Measurements from ENCODE around the gene FBH1.
"Not testable (repeated sequence)": the region's sequence is repeated elsewhere in the genome, so short reads cannot be mapped to it uniquely, and the experiment has no call there.

Gene FBH1

GRCh38 chr10:5951167-5951711 lies 61.2 kb downstream of the FBH1 start:
- Mint-ChIP-seq H3K9me3 (no peaks in the 10 kb centered on the region), H3K4me1 (peaks cover 6% of the 10 kb centered on the region), H3K27ac (no peak overlapping the region), H3K27me3 (no peaks in the 10 kb centered on the region), H3K4me3 (no peak overlapping the region)
- DNase-seq (no peak), ATAC-seq (no peak)

DNA sequence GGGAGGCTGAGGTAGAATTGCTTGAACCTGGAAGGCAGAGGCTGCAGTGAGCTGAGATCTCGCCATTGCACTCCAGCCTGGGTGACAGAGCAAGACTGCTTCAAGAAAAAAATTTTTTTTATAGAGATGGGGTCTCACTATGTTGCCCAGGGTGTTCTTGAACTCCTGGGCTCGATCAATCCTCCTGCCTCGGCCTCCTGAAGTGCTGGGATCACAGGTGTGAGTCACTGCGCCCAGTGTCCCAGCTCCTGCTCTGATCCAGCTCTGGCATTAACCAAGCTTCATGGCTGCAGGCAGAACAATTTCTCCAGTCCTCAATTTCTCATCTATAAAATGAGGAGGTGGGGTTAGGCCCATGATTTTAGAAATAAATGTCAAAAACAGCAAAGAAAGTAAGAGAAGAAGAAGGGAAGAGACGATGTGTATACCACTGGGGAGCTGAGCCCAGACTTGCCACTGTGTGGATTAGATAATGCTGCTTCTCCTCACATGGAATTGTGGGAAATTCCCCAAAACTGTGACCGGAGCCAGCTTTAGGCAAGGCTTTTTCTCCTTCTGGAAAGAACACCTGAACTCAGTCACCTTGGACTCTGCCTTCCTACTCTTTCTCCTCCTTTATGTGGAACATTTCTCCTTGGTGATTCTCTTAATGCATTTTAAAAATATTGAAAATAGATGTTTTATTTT lies 61.8 kb downstream of the FBH1 start:
- no peak for ATAC-seq
- H3K27me3 Mint-ChIP-seq = no peaks in the 10 kb centered on the region
- no peaks in the 10 kb centered on the region for H3K9me3 Mint-ChIP-seq
- no peak overlapping the region for H3K27ac Mint-ChIP-seq
- peaks cover 6% of the 10 kb centered on the region for H3K4me1 Mint-ChIP-seq
- DNase-seq = no peak
- H3K4me3 Mint-ChIP-seq = no peak overlapping the region

- Mint-ChIP-seq H3K9me3 (no peaks in the 10 kb centered on the region), H3K27ac (no peak overlapping the region), H3K4me3 (no peak overlapping the region), H3K27me3 (no peaks in the 10 kb centered on the region), H3K4me1 (peaks cover 6% of the 10 kb centered on the region)
- DNase-seq (no peak), ATAC-seq (no peak)
Observed at GRCh38 chr10:5952731-5953385, 62.8 kb downstream of the FBH1 start.

- DNase-seq (no peak), ATAC-seq (no peak)
- Mint-ChIP-seq H3K4me3 (no peak overlapping the region), H3K9me3 (no peaks in the 10 kb centered on the region), H3K27ac (no peak overlapping the region), H3K4me1 (peaks cover 6% of the 10 kb centered on the region), H3K27me3 (no peaks in the 10 kb centered on the region)
Observed at GRCh38 chr10:5953676-5954075, 63.6 kb downstream of the FBH1 start.

GRCh38 chr10:5956146-5956936 lies 66.3 kb downstream of the FBH1 start:
- no peaks in the 10 kb centered on the region for H3K9me3 Mint-ChIP-seq
- H3K27ac Mint-ChIP-seq = peak overlapping the region; percentile 19 to 27
- no peak for ATAC-seq
- no peaks in the 10 kb centered on the region for H3K4me1 Mint-ChIP-seq
- no peak for DNase-seq
- H3K27me3 Mint-ChIP-seq = no peaks in the 10 kb centered on the region
- H3K4me3 Mint-ChIP-seq = no peak overlapping the region

DNA sequence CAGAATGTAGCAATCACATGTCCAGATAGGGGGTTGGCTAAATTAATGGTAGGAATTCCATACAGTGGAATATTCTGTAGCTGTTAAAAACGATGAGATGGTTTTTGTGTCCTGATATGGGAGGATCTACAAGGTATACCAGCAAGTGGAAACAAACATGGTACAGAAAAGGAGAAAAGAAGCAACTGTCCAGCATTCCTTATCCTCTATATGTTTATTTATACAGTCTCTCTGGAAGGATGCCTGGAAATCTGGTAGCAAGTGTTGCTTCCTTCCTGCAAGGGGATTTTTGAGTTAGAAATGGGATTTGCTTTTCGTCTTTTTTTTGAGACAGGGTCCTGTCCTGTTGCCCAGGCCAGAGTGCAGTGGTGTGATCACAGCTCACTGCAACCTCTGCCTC lies 68.0 kb downstream of the FBH1 start:
- Mint-ChIP-seq H3K27ac (no peak overlapping the region), H3K9me3 (no peaks in the 10 kb centered on the region), H3K4me3 (no peak overlapping the region), H3K27me3 (no peaks in the 10 kb centered on the region), H3K4me1 (no peaks in the 10 kb centered on the region)
- DNase-seq (no peak), ATAC-seq (no peak)

DNA sequence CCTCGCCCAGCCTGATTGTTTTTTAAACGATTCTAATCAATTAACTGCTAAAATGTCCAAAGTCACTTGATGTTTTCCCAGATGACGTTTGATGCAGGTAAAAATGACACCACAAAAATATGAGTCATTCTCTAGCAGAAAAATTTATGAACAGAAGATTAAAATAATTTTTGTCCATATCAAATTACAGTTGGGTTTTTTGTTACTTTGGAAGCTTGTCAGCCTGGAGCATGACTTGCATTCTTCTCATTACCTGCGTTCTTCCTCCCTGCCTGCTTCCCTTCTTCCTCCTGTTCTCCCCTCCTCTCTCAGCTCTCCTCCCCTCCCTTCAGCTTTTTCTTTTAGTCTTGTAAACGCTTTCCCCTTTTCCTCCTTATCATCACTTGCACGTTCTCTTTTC lies 68.6 kb downstream of the FBH1 start:
- Mint-ChIP-seq H3K9me3 (no peaks in the 10 kb centered on the region), H3K27me3 (no peaks in the 10 kb centered on the region), H3K4me1 (no peaks in the 10 kb centered on the region), H3K4me3 (no peak overlapping the region), H3K27ac (peak overlapping the region in 1 of 2 donors; percentile 74)
- DNase-seq (no peak), ATAC-seq (no peak)

DNA sequence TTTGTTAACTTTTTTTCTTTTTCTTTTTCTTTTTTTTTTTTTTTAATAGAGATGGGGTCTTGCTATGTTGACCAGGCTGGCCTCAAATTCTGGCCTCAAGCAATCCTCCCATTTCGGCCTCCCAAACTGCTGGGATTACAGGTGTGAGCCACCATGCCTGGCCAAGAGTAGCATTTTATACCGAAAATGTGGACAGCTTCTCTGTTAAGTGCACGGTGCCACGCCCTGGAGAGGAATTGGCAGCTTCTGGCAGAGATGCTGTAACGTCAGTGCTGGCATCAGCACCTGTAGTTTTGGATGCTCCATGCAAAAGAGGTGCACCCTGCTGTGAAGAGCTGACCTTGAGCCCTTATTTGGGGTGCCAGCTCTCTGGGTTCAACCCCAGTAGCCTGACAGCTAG lies 69.1 kb downstream of the FBH1 start:
- Mint-ChIP-seq H3K4me3 (no peak overlapping the region), H3K27ac (no peak overlapping the region), H3K27me3 (no peaks in the 10 kb centered on the region), H3K4me1 (no peaks in the 10 kb centered on the region), H3K9me3 (no peaks in the 10 kb centered on the region)
- no peak for ATAC-seq
- no peak for DNase-seq

DNA sequence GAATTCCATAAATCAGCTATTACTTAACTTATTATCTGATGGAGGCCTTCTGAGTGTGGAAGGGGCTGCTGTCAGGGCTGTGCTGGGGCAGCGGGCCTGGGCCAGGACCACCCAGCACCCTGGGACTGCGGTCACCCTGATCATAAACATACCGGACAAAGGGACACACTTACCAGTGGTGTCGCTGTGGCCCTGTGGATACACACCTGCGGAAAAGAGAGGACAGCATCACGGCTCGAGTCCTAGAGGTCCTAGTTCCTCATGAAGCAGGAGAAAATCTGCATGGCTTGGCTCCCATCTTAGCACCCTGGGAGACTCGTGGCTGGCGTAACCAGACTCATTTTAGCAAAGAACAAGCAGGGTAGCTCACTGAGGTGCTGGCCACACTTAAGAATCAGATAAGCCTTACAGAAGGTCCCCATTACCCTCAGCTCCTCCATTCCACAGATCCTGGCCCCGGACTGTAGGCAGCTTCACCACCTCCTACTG lies 69.6 kb downstream of the FBH1 start:
- no peak overlapping the region for H3K4me3 Mint-ChIP-seq
- H3K9me3 Mint-ChIP-seq = no peaks in the 10 kb centered on the region
- no peaks in the 10 kb centered on the region for H3K4me1 Mint-ChIP-seq
- no peaks in the 10 kb centered on the region for H3K27me3 Mint-ChIP-seq
- DNase-seq = no peak
- no peak for ATAC-seq
- peak overlapping the region in 1 of 2 donors; percentile 30 for H3K27ac Mint-ChIP-seq

- no peak overlapping the region for H3K4me3 Mint-ChIP-seq
- DNase-seq (no peak), ATAC-seq (no peak)
- H3K4me1 Mint-ChIP-seq = no peaks in the 10 kb centered on the region
- no peak overlapping the region for H3K27ac Mint-ChIP-seq
- no peaks in the 10 kb centered on the region for H3K9me3 Mint-ChIP-seq
- H3K27me3 Mint-ChIP-seq = no peaks in the 10 kb centered on the region
Observed at GRCh38 chr10:5960070-5960972, 70.3 kb downstream of the FBH1 start.

GRCh38 chr10:5960973-5961275 lies 70.9 kb downstream of the FBH1 start:
- not testable (repeated sequence) for ATAC-seq, H3K4me1 Mint-ChIP-seq, H3K27ac Mint-ChIP-seq, H3K27me3 Mint-ChIP-seq, H3K9me3 Mint-ChIP-seq, DNase-seq, H3K4me3 Mint-ChIP-seq

- no peaks in the 10 kb centered on the region for H3K27me3 Mint-ChIP-seq
- ATAC-seq (no peak), DNase-seq (no peak)
- H3K9me3 Mint-ChIP-seq = no peaks in the 10 kb centered on the region
- H3K4me1 Mint-ChIP-seq = no peaks in the 10 kb centered on the region
- no peak overlapping the region for H3K4me3 Mint-ChIP-seq
- H3K27ac Mint-ChIP-seq = no peak overlapping the region
Observed at GRCh38 chr10:5961405-5962100, 71.5 kb downstream of the FBH1 start.

- H3K4me3 Mint-ChIP-seq, DNase-seq, H3K9me3 Mint-ChIP-seq, H3K4me1 Mint-ChIP-seq, H3K27me3 Mint-ChIP-seq, H3K27ac Mint-ChIP-seq, ATAC-seq: not testable (repeated sequence)
Observed at GRCh38 chr10:5962358-5962940, 72.4 kb downstream of the FBH1 start.

DNA sequence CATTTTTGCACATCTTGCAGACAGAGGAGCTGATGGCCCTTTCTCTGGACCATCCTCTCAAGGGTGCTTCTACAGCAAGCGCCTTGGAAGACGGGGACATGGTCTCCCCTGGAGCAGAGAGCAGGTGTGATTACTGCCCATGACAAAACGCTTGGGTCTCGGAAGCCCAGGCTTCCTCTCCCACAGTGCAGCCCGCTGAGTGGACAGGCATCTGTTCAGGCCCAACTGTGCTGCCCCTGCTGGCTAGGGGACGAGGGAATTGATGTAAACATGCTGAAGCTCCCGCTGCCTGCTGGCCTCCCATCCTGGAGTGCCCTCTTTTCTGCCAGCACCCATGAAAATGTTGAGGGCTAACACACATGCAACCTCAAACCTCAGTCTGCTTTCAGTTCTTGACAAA lies 73.0 kb downstream of the FBH1 start:
- Mint-ChIP-seq H3K27me3 (no peaks in the 10 kb centered on the region), H3K27ac (no peak overlapping the region), H3K4me1 (no peaks in the 10 kb centered on the region), H3K9me3 (no peaks in the 10 kb centered on the region), H3K4me3 (no peak overlapping the region)
- DNase-seq (no peak), ATAC-seq (no peak)

Measured in stimulated activated naive CD8-positive, alpha-beta T cell treated with anti-CD3 and anti-CD28 coated beads, Interleukin-15, amount 100 ng/mL, for 72 hours (primary cell).